ENCODE measurements around the gene SLC6A2. TPM values are rescaled to one million over a fixed set of nuclear protein-coding genes. Genes with fewer than 3 reads are reported as not detected.

SLC6A2 gene
- 0.24 TPM in 1 of 2 replicates, not detected in the other for total RNA-seq

DNA sequence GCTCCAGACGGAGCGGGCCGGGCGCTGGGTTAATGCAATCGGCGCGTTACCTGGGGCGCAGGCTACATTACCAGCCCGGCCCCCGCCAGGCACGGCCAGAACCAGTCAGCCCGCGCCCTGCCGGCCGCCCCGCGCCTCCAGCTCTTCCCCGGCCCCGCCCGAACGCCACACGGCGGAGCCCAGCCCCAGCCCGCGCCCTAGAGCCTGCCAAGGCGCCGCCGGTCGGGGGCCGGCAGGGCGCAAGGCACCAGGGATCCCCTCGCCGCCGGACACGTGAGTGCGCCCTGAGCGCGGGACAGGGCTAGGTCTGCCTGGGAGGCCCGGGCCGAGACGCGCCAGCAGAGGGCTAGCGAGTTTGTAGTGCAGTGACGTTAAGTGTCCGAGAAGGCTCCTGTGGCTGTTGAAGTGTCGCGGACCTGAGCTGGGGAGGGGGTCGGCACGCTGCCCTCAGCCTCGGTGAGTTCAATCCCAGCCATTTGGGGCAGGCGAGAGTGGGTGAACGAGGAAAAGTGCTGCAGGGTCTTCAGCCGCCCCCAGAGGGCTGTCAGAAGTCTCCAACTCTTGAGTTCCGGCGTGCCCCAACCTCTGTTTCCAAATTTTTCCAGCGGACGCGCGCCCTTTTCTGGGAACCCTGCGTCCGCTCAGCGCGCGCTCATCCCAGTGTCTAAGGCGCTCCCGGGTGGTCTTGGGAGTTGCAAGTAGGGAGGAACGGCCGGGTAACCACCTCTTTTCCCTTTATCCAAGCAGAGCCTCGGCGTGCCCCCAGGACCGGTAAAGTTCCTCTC lies at the start of gene SLC6A2:
TSS of gene SLC6A2 (plus strand) at position 92 of the 785 bp plus-strand sequence. CDS start 707 bp downstream, outside the sequence.

Other genes starting within 250 kb of the SLC6A2 start
- 1.7 and 9.9 TPM in 2 replicates for gene MMP2, start 176.8 kb upstream of the SLC6A2 start, total RNA-seq
- gene LPCAT2, start 146.9 kb upstream of the SLC6A2 start, total RNA-seq: 9.4 and 18.5 TPM in 2 replicates
- gene CAPNS2, start 89.3 kb upstream of the SLC6A2 start, total RNA-seq: 33.7 and 67.4 TPM in 2 replicates
- gene CES1, start 177.1 kb downstream of the SLC6A2 start, total RNA-seq: 1.2 TPM in 1 of 2 replicates, not detected in the other
- gene CES5A, start 219.4 kb downstream of the SLC6A2 start, total RNA-seq: not detected in 2 replicates

All from tracheal epithelial cell (primary cell).